Measurements from ENCODE around the gene SCN2B.

SCN2B gene

GRCh38 chr11:118132385-118133151, 43.9 kb downstream of the SCN2B start:
- DNase-seq = no peak

- no peak for DNase-seq
Measured at GRCh38 chr11:118129471-118130172, 46.8 kb downstream of the SCN2B start.

- DNase-seq = no peak
Measured at GRCh38 chr11:118128721-118129470, 47.5 kb downstream of the SCN2B start.

GRCh38 chr11:118128310-118128709, 48.1 kb downstream of the SCN2B start:
- DNase-seq = no peak

- DNase-seq = no peak
Measured at GRCh38 chr11:118126082-118126838, 50.2 kb downstream of the SCN2B start.

- no peak for DNase-seq
Measured at GRCh38 chr11:118124929-118125535, 51.4 kb downstream of the SCN2B start.

- no peak for DNase-seq
Measured at GRCh38 chr11:118120793-118121192, 55.6 kb downstream of the SCN2B start.

GRCh38 chr11:118117790-118118601, 58.4 kb downstream of the SCN2B start:
- DNase-seq = peak; percentile 29 to 37

GRCh38 chr11:118115048-118115447, 61.4 kb downstream of the SCN2B start:
- DNase-seq = no peak

GRCh38 chr11:118114266-118114665, 62.2 kb downstream of the SCN2B start:
- no peak for DNase-seq

- no peak for DNase-seq
Measured at GRCh38 chr11:118112711-118113430, 63.6 kb downstream of the SCN2B start.

Measured in activated T-cell treated with anti-CD3 and anti-CD28 coated beads, Interleukin-2, amount 50 U/mL, for 48 hours (primary cell).